Skin of body (tissue), 2 donors: ENCODE data around the gene MMD2. TPM values are rescaled to one million over a fixed set of nuclear protein-coding genes. Genes with fewer than 3 reads are reported as not detected.

Experiments used
- DNase-seq: peaks from one replicate; lab custom pipeline; 2025; lab: John Stamatoyannopoulos, UW
- total RNA-seq: library from RNA; depleted of rRNA; stranded (reverse); fragments of >200 nt; gene quantifications from one replicate; pipeline ENCODE4 v1.2.3, GENCODE V29; 2014

Gene MMD2
- total RNA-seq, 1 donor from 2014 or later, result not detected

- no peak for DNase-seq
These were observed 319 bp upstream of the MMD2 start for GRCh38 chr7:4959306-4959705.

GRCh38 chr7:4957847-4958476, 1.0 kb downstream of the MMD2 start:
- DNase-seq, result no peak

GRCh38 chr7:4951903-4952636, 6.9 kb downstream of the MMD2 start:
- no peak for DNase-seq

GRCh38 chr7:4951304-4951703, 7.7 kb downstream of the MMD2 start:
- no peak for DNase-seq

GRCh38 chr7:4948402-4948801, 10.6 kb downstream of the MMD2 start:
- DNase-seq, result no peak

GRCh38 chr7:4945949-4946348, 13.0 kb downstream of the MMD2 start:
- no peak for DNase-seq

GRCh38 chr7:4944939-4945338, 14.0 kb downstream of the MMD2 start:
- no peak for DNase-seq

- DNase-seq, result no peak
These were observed 15.7 kb downstream of the MMD2 start for GRCh38 chr7:4943297-4943696.

- DNase-seq, result no peak
These were observed 18.8 kb downstream of the MMD2 start for GRCh38 chr7:4939971-4940728.

GRCh38 chr7:4937411-4937810, 21.6 kb downstream of the MMD2 start:
- DNase-seq, result no peak

GRCh38 chr7:4934419-4935025, 24.5 kb downstream of the MMD2 start:
- DNase-seq, result no peak

GRCh38 chr7:4931943-4932342, 27.0 kb downstream of the MMD2 start:
- no peak for DNase-seq

- DNase-seq, result no peak
These were observed 30.0 kb downstream of the MMD2 start for GRCh38 chr7:4929005-4929404.

- DNase-seq, result no peak
These were observed 30.5 kb downstream of the MMD2 start for GRCh38 chr7:4928445-4928844.

- no peak for DNase-seq
These were observed 38.8 kb downstream of the MMD2 start for GRCh38 chr7:4919969-4920766.

- no peak for DNase-seq
These were observed 42.9 kb downstream of the MMD2 start for GRCh38 chr7:4916113-4916512.

GRCh38 chr7:4911111-4911828, 47.7 kb downstream of the MMD2 start:
- no peak for DNase-seq

- no peak for DNase-seq
These were observed 52.3 kb downstream of the MMD2 start for GRCh38 chr7:4906682-4907081.

- DNase-seq, result no peak
These were observed 53.8 kb downstream of the MMD2 start for GRCh38 chr7:4905171-4905570.

GRCh38 chr7:4904346-4904745, 54.6 kb downstream of the MMD2 start:
- no peak for DNase-seq

GRCh38 chr7:4895766-4896165, 63.2 kb downstream of the MMD2 start:
- DNase-seq, result no peak
